K562 (cell line): Measurements from ENCODE around the gene FOLR2. TPM values are rescaled to one million over a fixed set of nuclear protein-coding genes. Genes with fewer than 3 reads are reported as not detected.
"Not testable (repeated sequence)": the region's sequence is repeated elsewhere in the genome, so short reads cannot be mapped to it uniquely, and the experiment has no call there.

Experiments used
- ATAC-seq: fragments of 200-7000 bp; cut with Tn5 transposase; 3 replicates; pipeline ENCODE4 v1.9.1; 2020; ENCODE audit warnings: moderate library complexity
- BruUV-seq: library from RNA; stranded (reverse); fragments of 400-500 nt; replicated peaks from 2 replicates; lab custom pipeline; 2021; lab: Mats Ljungman, UMichigan
- CTCF ChIA-PET: fragments of 300-600 bp; formaldehyde crosslinking; extraction: SDS; loops from one replicate; lab custom pipeline; 2021; ENCODE audit warnings: low intra/inter-chr PET ratio; lab: Yijun Ruan, JAX
- POLR2A ChIA-PET: fragments of 300-600, 350-650 bp; sonication (Branson Sonifier 250); formaldehyde crosslinking; extraction: SDS; loops from one replicate; lab custom pipeline; 2021; ENCODE audit warnings: antibody characterized with exemption, inconsistent platforms; lab: Yijun Ruan, JAX
- DNase-seq, 4 experiments: peaks; one replicate each; pipeline versions ENCODE4 v3.0.0 to v3.0.0-alpha.2; 2011 to 2018; ENCODE audit warnings: low spot score in 3 of 4, mixed read lengths in 3 of 4; ENCODE audit errors: extremely low read depth in 1 of 4
- FAIRE-seq: peaks from 2 replicates; lab custom pipeline; 2011; peaks lifted over from hg19 to GRCh38; lab: Jason Lieb, UNC
- H2AFZ ChIP-seq: 2 replicates; pipeline ENCODE4 v1.6.0; 2011; ENCODE audit warnings: low read depth, low read length, control low read depth, inconsistent platforms
- H3K27ac ChIP-seq: fragments of 200-600 bp; 3 replicates; pipeline ENCODE4 v1.8.0; 2011; ENCODE audit warnings: low read depth, mild to moderate bottlenecking, control low read depth, inconsistent platforms, low read length, moderate library complexity, mixed read lengths; ENCODE audit errors: extremely low read depth
- H3K27me3 ChIP-seq, 2 experiments: fragments of 300-600 bp in 1 of 2; 2 replicates in 1 of 2; 3 replicates in 1 of 2; pipeline versions ENCODE4 v1.6.0 to v1.8.0; 2011; ENCODE audit warnings: inconsistent platforms in 2 of 2, low read length in 2 of 2, mild to moderate bottlenecking in 1 of 2, mixed read lengths in 1 of 2, moderate library complexity in 1 of 2; ENCODE audit not compliant: control insufficient read depth in 2 of 2, insufficient read depth in 2 of 2
- H3K36me3 ChIP-seq: fragments of 300-600 bp; 3 replicates; pipeline ENCODE4 v1.8.0; 2011; ENCODE audit warnings: mild to moderate bottlenecking, low read length, inconsistent platforms; ENCODE audit not compliant: control insufficient read depth, insufficient read depth
- H3K4me1 ChIP-seq, 2 experiments: fragments of 200-600 bp in 1 of 2; replicated peaks in 1 of 2; 2 replicates in 1 of 2; 3 replicates in 1 of 2; pipeline versions ENCODE4 v1.5.1 to v1.8.0; 2011; ENCODE audit warnings: inconsistent platforms in 2 of 2, low read length in 2 of 2, mild to moderate bottlenecking in 1 of 2, mixed read lengths in 1 of 2, moderate library complexity in 1 of 2; ENCODE audit not compliant: control insufficient read depth in 2 of 2, insufficient read depth in 2 of 2
- H3K4me2 ChIP-seq: 2 replicates; pipeline ENCODE4 v1.6.1; 2011; ENCODE audit warnings: low read length, control low read depth, inconsistent platforms, mixed read lengths; ENCODE audit not compliant: insufficient read depth
- H3K4me3 ChIP-seq: fragments of 200-600 bp; sonication (generic), shearing (Covaris generic); 2 replicates; pipeline ENCODE4 v1.5.1; 2016; ENCODE audit warnings: control low read depth, inconsistent platforms
- H3K79me2 ChIP-seq: fragments of 200-600 bp; 3 replicates; pipeline ENCODE4 v1.8.0; 2011; ENCODE audit warnings: low read length, inconsistent platforms; ENCODE audit not compliant: control insufficient read depth, insufficient read depth
- H3K9ac ChIP-seq, 2 experiments: 2 replicates each; pipeline versions ENCODE4 v1.6.0 to v1.6.1; 2011; ENCODE audit warnings: low read depth in 2 of 2, low read length in 2 of 2, control low read depth in 1 of 2, inconsistent platforms in 1 of 2, mild to moderate bottlenecking in 1 of 2, mixed read lengths in 1 of 2; ENCODE audit not compliant: insufficient read depth in 1 of 2
- H3K9me1 ChIP-seq: one replicate; pipeline ENCODE4 v1.6.0; 2011; ENCODE audit warnings: inconsistent platforms, mild to moderate bottlenecking, low read length, moderate library complexity; ENCODE audit not compliant: control insufficient read depth, insufficient read depth
- H3K9me3 ChIP-seq: replicated peaks from 2 replicates; pipeline ENCODE4 v1.5.1; 2011; ENCODE audit warnings: low read depth, low read length, inconsistent platforms; ENCODE audit not compliant: control insufficient read depth, insufficient read depth
- H4K20me1 ChIP-seq: replicated peaks from 2 replicates; pipeline ENCODE4 v1.6.1; 2011; ENCODE audit warnings: low read length, inconsistent platforms, mixed read lengths; ENCODE audit not compliant: control insufficient read depth, insufficient read depth
- EGR1 ChIP-seq: fragments of 450-650 bp; conservative IDR thresholded peaks from 2 replicates; pipeline ENCODE4 v1.6.1; 2017; ENCODE audit warnings: mild to moderate bottlenecking
- ZNF551 ChIP-seq: fragments of 250-450 bp; sonication (Bioruptor Pico); IDR thresholded peaks from 2 replicates; pipeline ENCODE4 v1.5.0; 2021; ENCODE audit warnings: mild to moderate bottlenecking, moderate library complexity
- WGBS: fragments of 100-300 bp; shearing (Covaris generic); methylation state at CpG from one replicate; pipeline ENCODE4 v1.1.6; 2016; ENCODE audit warnings: low coverage, mixed read lengths; ENCODE audit not compliant: insufficient coverage; ENCODE audit errors: missing lambda C conversion rate; 5-methylcytosine and 5-hydroxymethylcytosine counted together
- in situ Hi-C: fragments of 300-500 bp; cut with MboI; formaldehyde crosslinking; loops from 4 replicates; pipeline ENCODE4 v1.15.0; 2018; ENCODE audit warnings: inconsistent platforms, mixed read lengths
- intact Hi-C: fragments of 100-400 bp; cut with micrococcal nuclease; formaldehyde crosslinking; loops from 2 replicates; pipeline ENCODE4 v1.14.2; 2022
- polyA plus RNA-seq, 8 experiments: library from polyadenylated mRNA; depleted of rRNA in 4 of 8; stranded (reverse) in 5 of 8; unstranded in 3 of 8; fragments of >200 nt; fragmentation: Nextera tagmentation in 2 of 8; fragmentation: Illumina TruSeq in 1 of 8; extraction: Ambion mirVana in 2 of 8; extraction: Trizol in 1 of 8; gene quantifications; 2 replicates each; pipeline versions ENCODE4 v1.2.1 to v1.2.3, GENCODE V29; 2011 to 2014; ENCODE audit warnings: inconsistent platforms in 1 of 8, missing spikeins in 1 of 8
- total RNA-seq, 7 experiments: library from RNA; depleted of rRNA in 6 of 7; stranded (reverse); fragments of >200 nt in 6 of 7; fragmentation: Illumina TruSeq in 2 of 7; extraction: Trizol in 2 of 7; gene quantifications; 2 replicates each; pipeline versions ENCODE4 v1.2.1 to v1.2.3, GENCODE V29; 2011 to 2021; ENCODE audit warnings: low replicate concordance in 1 of 7
- TF ChIP-seq, protein P1 (sequence below): fragments of 450-650 bp; IDR thresholded peaks from 2 replicates; pipeline ENCODE4 v1.6.1; 2017; ENCODE audit warnings: antibody characterized with exemption, mild to moderate bottlenecking

The FOLR2 gene
- total and polyA plus RNA-seq, 9 of the 15 experiments (the other 6 are each of a cell fraction or from before 2014, with no cell fraction given) = 0.27 TPM; not detected in 8

DNA sequence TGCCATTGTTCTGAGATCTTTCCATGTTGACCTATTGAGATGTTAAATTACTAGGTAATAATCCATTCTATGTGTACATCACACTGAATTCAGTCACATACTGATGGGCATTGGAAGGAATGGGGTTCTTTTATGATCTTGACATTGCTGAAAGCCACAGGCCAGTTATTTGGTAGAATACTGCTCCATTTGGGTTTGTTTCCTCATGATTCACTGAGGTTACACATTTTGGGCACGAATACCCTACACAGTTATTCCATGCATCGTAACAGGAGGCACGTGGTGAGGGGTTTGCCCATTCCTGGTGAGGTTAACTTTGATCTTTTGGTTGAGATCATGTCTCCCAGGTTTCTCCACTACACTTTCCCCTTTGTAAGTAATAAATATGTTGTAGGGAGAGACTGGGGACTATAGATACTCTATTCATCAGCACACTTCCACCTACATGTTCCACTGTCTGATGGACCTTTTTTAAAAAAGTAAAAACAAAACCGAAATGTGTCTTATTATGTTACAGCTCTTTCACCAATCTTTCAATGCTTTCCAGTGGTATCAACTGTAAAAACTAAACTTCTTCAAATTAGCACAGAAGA is 36.7 kb upstream of the FOLR2 start (continued):
- TF ChIP-seq, protein P1, sequence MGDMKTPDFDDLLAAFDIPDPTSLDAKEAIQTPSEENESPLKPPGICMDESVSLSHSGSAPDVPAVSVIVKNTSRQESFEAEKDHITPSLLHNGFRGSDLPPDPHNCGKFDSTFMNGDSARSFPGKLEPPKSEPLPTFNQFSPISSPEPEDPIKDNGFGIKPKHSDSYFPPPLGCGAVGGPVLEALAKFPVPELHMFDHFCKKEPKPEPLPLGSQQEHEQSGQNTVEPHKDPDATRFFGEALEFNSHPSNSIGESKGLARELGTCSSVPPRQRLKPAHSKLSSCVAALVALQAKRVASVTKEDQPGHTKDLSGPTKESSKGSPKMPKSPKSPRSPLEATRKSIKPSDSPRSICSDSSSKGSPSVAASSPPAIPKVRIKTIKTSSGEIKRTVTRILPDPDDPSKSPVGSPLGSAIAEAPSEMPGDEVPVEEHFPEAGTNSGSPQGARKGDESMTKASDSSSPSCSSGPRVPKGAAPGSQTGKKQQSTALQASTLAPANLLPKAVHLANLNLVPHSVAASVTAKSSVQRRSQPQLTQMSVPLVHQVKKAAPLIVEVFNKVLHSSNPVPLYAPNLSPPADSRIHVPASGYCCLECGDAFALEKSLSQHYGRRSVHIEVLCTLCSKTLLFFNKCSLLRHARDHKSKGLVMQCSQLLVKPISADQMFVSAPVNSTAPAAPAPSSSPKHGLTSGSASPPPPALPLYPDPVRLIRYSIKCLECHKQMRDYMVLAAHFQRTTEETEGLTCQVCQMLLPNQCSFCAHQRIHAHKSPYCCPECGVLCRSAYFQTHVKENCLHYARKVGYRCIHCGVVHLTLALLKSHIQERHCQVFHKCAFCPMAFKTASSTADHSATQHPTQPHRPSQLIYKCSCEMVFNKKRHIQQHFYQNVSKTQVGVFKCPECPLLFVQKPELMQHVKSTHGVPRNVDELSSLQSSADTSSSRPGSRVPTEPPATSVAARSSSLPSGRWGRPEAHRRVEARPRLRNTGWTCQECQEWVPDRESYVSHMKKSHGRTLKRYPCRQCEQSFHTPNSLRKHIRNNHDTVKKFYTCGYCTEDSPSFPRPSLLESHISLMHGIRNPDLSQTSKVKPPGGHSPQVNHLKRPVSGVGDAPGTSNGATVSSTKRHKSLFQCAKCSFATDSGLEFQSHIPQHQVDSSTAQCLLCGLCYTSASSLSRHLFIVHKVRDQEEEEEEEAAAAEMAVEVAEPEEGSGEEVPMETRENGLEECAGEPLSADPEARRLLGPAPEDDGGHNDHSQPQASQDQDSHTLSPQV = no peak
- TF ChIP-seq EGR1 (no peak), ZNF551 (CRISPR knock-in tag) (no peak)

DNA sequence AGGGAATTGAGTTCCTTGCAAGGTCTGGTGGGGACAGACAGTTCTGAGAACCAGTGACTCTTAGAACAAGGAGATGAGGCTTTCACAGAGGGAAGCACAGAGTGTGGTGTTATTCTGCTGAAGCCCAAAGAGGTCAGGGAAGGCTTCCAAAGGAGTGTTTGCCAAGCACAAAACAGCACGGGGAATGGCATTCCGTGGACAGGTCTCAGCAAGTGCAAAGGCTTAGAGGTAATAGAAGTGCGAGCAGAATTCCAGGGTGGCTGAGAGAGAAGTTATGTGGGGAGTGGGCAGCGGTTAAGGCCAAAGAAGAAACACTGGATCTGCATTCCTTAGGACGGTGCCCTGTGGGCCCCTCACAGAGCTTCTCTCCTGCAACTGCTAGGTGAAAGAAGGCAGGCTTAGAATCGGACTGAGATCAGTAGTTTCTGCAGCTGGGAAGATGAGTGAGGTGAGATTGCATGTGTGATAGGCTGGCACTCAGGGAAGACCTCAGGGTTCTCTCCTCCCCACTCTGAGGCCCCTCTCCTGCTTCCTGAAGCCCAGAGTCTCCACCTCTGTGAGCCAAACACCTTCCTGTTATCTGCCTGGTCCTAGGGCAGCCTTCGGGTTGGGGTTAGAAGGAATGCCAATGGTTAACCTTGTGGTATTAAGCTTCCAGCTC is 35.6 kb upstream of the FOLR2 start:
- CTCF ChIA-PET = interaction anchor here (0.7 kb wide), 1 partner anchor 37 kb away, joined by 3 read pairs; no protein-coding TSS in a partner anchor
- BruUV-seq, H3K36me3 ChIP-seq, H4K20me1 ChIP-seq, H3K4me3 ChIP-seq, ATAC-seq, H3K4me1 ChIP-seq, H3K9me3 ChIP-seq, H2AFZ ChIP-seq, H3K27ac ChIP-seq, FAIRE-seq, H3K9ac ChIP-seq, DNase-seq, H3K9me1 ChIP-seq, H3K27me3 ChIP-seq, H3K4me2 ChIP-seq, POLR2A ChIA-PET, H3K79me2 ChIP-seq: not testable (repeated sequence)
- in situ Hi-C loops = loop anchor here (10.0 kb wide), 1 partner anchor 156 kb away; no protein-coding TSS in a partner anchor
- WGBS = 7% methylated on average over 7 of the region's 7 CpGs
- intact Hi-C loops = loop anchor here (5.0 kb wide), 2 partner anchors 56 to 251 kb away; partner anchors contain the start of gene CLPB
